Adrenal gland (tissue), 12 donors: ENCODE data around the gene TMEM243. TPM values are rescaled to one million over a fixed set of nuclear protein-coding genes. Genes with fewer than 3 reads are reported as not detected.

Experiments used
- DNase-seq, 7 donors: peaks; one replicate each; pipeline ENCODE4 v3.0.0-alpha.2; 2019 to 2020
- H3K27ac ChIP-seq, 5 donors: fragments of 200-600 bp; sonication (generic) in 4 of 5; 1 replicate in 3 of 5; 2 replicates in 2 of 5; pipeline versions ENCODE4 v1.5.1 to v1.8.0; 2016 to 2020; ENCODE audit warnings: mild to moderate bottlenecking in 1 of 5
- H3K27me3 ChIP-seq: fragments of 200-600 bp; 2 replicates; pipeline ENCODE4 v1.8.0; 2021
- H3K36me3 ChIP-seq, 2 donors: fragments of 200-600 bp; replicated peaks in 1 of 2; 1 replicate in 1 of 2; 2 replicates in 1 of 2; pipeline versions ENCODE4 v1.5.1 to v1.8.0; 2018 to 2022
- H3K4me1 ChIP-seq, 2 donors: fragments of 200-600 bp; replicated peaks in 1 of 2; 1 replicate in 1 of 2; 2 replicates in 1 of 2; pipeline versions ENCODE4 v1.5.1 to v1.8.0; 2018 to 2021
- H3K4me3 ChIP-seq, 4 donors: fragments of 200-600 bp; sonication (generic) in 3 of 4; one replicate each; pipeline ENCODE4 v1.5.1; 2016 to 2018
- H3K9me3 ChIP-seq, 3 donors: fragments of 200-600 bp; sonication (generic) in 1 of 3; replicated peaks in 1 of 3; 1 replicate in 2 of 3; 2 replicates in 1 of 3; pipeline versions ENCODE4 v1.5.1 to v1.8.0; 2016 to 2021
- CTCF ChIP-seq, 6 experiments: fragments of 450-650 bp in 4 of 6; fragments of 200-600 bp in 2 of 6; sonication (generic) in 1 of 6; IDR thresholded peaks; 1 replicate in 5 of 6; 2 replicates in 1 of 6; pipeline versions ENCODE4 v1.5.1 to v1.8.0; 2016 to 2021; ENCODE audit warnings: antibody characterized with exemption in 6 of 6, mild to moderate bottlenecking in 2 of 6, moderate library complexity in 1 of 6
- POLR2A ChIP-seq, 2 donors: fragments of 450-650 bp; IDR thresholded peaks; one replicate each; pipeline ENCODE4 v1.6.1; 2017; ENCODE audit warnings: antibody characterized with exemption in 2 of 2, mild to moderate bottlenecking in 2 of 2, moderate library complexity in 1 of 2
- WGBS, 4 donors: extraction: QIAGEN DNeasy Blood & Tissue Kit in 2 of 4; methylation state at CpG; one replicate each; pipeline versions ENCODE4 v1.1.5 to v1.1.7; 2013 to 2017; 5-methylcytosine and 5-hydroxymethylcytosine counted together
- intact Hi-C, 2 donors: fragments of 100-400 bp; cut with DNase I; formaldehyde crosslinking; loops; one replicate each; pipeline versions ENCODE4 v1.14.1 to v1.15.0; 2022 to 2023
- polyA plus RNA-seq, 3 donors: library from polyadenylated mRNA; stranded (reverse); fragments of 200-250 nt in 2 of 3; fragments of 350-450 nt in 1 of 3; fragmentation: Illumina TruSeq in 1 of 3; extraction: RNeasy Lipid Tissue Mini Kit (QIAGEN cat#74804) in 1 of 3; gene quantifications; one replicate each; pipeline ENCODE4 v1.2.3, GENCODE V29; 2013 to 2014
- total RNA-seq, 9 donors: library from RNA; depleted of rRNA in 4 of 9; stranded (reverse); fragments of >200 nt in 4 of 9; fragments of 120-200 nt in 1 of 9; fragmentation: NEBNext Ultra II Directional in 1 of 9; extraction: Animal tissue kit (Norgen Biotek cat#: 25700) in 1 of 9; gene quantifications; one replicate each; pipeline versions ENCODE4 v1.1.0 to v1.2.4, GENCODE V29; 2013 to 2023
- donor health status: healthy with polysubstance abuse.
- donor health status: Bipolar disorder and iron deficiency.
- donor health status: DM: yes; HTN: yes; CAD: no.
- donor health status: DM: no; HTN: no; CAD: no.
- donor health status: DM: no; HTN: no; CAD: no.
- donor health status: DM: yes; HTN: yes; CAD: no.

The TMEM243 gene
- total and polyA plus RNA-seq, 12 donors, result 13.7 to 63.4 (median 20.8) TPM

- H3K9me3 ChIP-seq, result no peaks in the 10 kb centered on the region
- TF ChIP-seq CTCF (IDR thresholded peaks at IDR 0.05), result no peak
- no peak for TF ChIP-seq POLR2A (IDR thresholded peaks at IDR 0.05)
- H3K27me3 ChIP-seq, result no peaks in the 10 kb centered on the region
- H3K4me1 ChIP-seq, result peaks cover 6 to 11% of the 10 kb centered on the region in 2 donors
- WGBS, 4 donors, result 92 to 100% (median 97%) methylated on average over 1 of the region's 1 CpG
- no peak overlapping the region for H3K27ac ChIP-seq
- no peak for DNase-seq
- no peaks in the 10 kb centered on the region for H3K36me3 ChIP-seq
- H3K4me3 ChIP-seq, result no peak overlapping the region
- intact Hi-C loops, result loop anchor here in 1 of 2 donors (10.0 kb wide), 1 partner anchor 48 kb away; no protein-coding TSS in a partner anchor
Observed at GRCh38 chr7:87213252-87213651, 6.3 kb downstream of the TMEM243 start.

GRCh38 chr7:87212498-87212897 lies 7.0 kb downstream of the TMEM243 start:
- TF ChIP-seq POLR2A (IDR thresholded peaks at IDR 0.05) (no peak), CTCF (IDR thresholded peaks at IDR 0.05) (no peak)
- Histone ChIP-seq H3K4me3 (no peak overlapping the region), H3K36me3 (no peaks in the 10 kb centered on the region), H3K27me3 (no peaks in the 10 kb centered on the region), H3K9me3 (no peaks in the 10 kb centered on the region), H3K4me1 (peaks cover 0 to 4% of the 10 kb centered on the region in 2 donors), H3K27ac (no peak overlapping the region)
- intact Hi-C loops, result loop anchor here in 1 of 2 donors (10.0 kb wide), 1 partner anchor 48 kb away; no protein-coding TSS in a partner anchor
- no peak for DNase-seq
- 67 to 77% (median 74%) methylated on average over 1 of the region's 1 CpG for WGBS, 4 donors

- WGBS, 4 donors, result 89 to 100% (median 99%) methylated on average over 3 of the region's 3 CpGs
Observed at GRCh38 chr7:87210506-87210905, 9.0 kb downstream of the TMEM243 start.

GRCh38 chr7:87209295-87209924 lies 10.1 kb downstream of the TMEM243 start:
- intact Hi-C loops, result no loop called here

More at GRCh38 chr7:87210506-87210905, 9.0 kb downstream of the TMEM243 start:
- TF ChIP-seq POLR2A (IDR thresholded peaks at IDR 0.05) (no peak), CTCF (IDR thresholded peaks at IDR 0.05) (no peak)
- no peak overlapping the region for H3K27ac ChIP-seq
- intact Hi-C loops, result loop anchor here in 1 of 2 donors (10.0 kb wide), 1 partner anchor 46 kb away; no protein-coding TSS in a partner anchor
- no peaks in the 10 kb centered on the region for H3K27me3 ChIP-seq
- no peak overlapping the region for H3K4me3 ChIP-seq
- H3K4me1 ChIP-seq, result no peaks in the 10 kb centered on the region
- no peak for DNase-seq
- peaks cover 0 to 4% (median 0%) of the 10 kb centered on the region in 3 donors for H3K9me3 ChIP-seq
- H3K36me3 ChIP-seq, result no peaks in the 10 kb centered on the region

More at GRCh38 chr7:87209295-87209924, 10.1 kb downstream of the TMEM243 start:
- H3K9me3 ChIP-seq, result peaks cover 0 to 15% (median 0%) of the 10 kb centered on the region in 3 donors
- no peaks in the 10 kb centered on the region for H3K4me1 ChIP-seq
- WGBS, 4 donors, result 89 to 92% (median 90%) methylated on average over 17 to 18 of the region's 18 CpGs
- H3K27ac ChIP-seq, result no peak overlapping the region
- H3K4me3 ChIP-seq, result no peak overlapping the region
- H3K36me3 ChIP-seq, result no peaks in the 10 kb centered on the region
- no peak for TF ChIP-seq POLR2A (IDR thresholded peaks at IDR 0.05)
- TF ChIP-seq CTCF (IDR thresholded peaks at IDR 0.05), result no peak
- DNase-seq, result no peak
- H3K27me3 ChIP-seq, result no peaks in the 10 kb centered on the region
